Measurements from ENCODE around the gene SULT1E1.

- TF ChIP-seq MLLT1 (IDR thresholded peaks at IDR 0.05) (no peak), JUNB (IDR thresholded peaks at IDR 0.05) (no peak), NR2C1 (IDR thresholded peaks at IDR 0.05) (no peak), POLR2A (IDR thresholded peaks at IDR 0.05; ENCODE audit: low read depth, low read length) (no peak), SIX5 (IDR thresholded peaks at IDR 0.05; ENCODE audit: low read depth, low read length, severe bottlenecking) (no peak), STAT3 (IDR thresholded peaks at IDR 0.05; ENCODE audit: low read depth, low read length) (no peak)
Measured at GRCh38 chr4:69896530-69897116, 36.7 kb upstream of the SULT1E1 start.

All from GM12878 (cell line).